Osteoblast (primary cell): ENCODE data around the gene NOL7. TPM values are rescaled to one million over a fixed set of nuclear protein-coding genes. Genes with fewer than 3 reads are reported as not detected.

Experiments
- DNase-seq: peaks from one replicate; pipeline ENCODE4 v3.0.0; 2011; ENCODE audit warnings: low spot score, mixed read lengths; ENCODE audit not compliant: insufficient read length; ENCODE audit errors: missing footprints
- H2AFZ ChIP-seq: 2 replicates; pipeline ENCODE4 v1.6.0; 2011; ENCODE audit warnings: mild to moderate bottlenecking, low read length
- H3K27ac ChIP-seq: 2 replicates; pipeline ENCODE4 v1.5.1; 2011; ENCODE audit warnings: mild to moderate bottlenecking, low read depth, low read length, moderate library complexity
- H3K27me3 ChIP-seq: 2 replicates; pipeline ENCODE4 v1.6.0; 2012; ENCODE audit warnings: mild to moderate bottlenecking, control low read depth, inconsistent platforms, low read length, moderate library complexity; ENCODE audit not compliant: insufficient read depth
- H3K36me3 ChIP-seq: 2 replicates; pipeline ENCODE4 v1.5.1; 2011; ENCODE audit warnings: mild to moderate bottlenecking, low read length, control low read depth, moderate library complexity; ENCODE audit not compliant: insufficient read depth
- H3K4me1 ChIP-seq: 2 replicates; pipeline ENCODE4 v1.5.1; 2011; ENCODE audit warnings: mild to moderate bottlenecking, low read length, control low read depth, moderate library complexity; ENCODE audit not compliant: insufficient read depth
- H3K4me2 ChIP-seq: 2 replicates; pipeline ENCODE4 v1.6.0; 2011; ENCODE audit warnings: mild to moderate bottlenecking, low read length; ENCODE audit not compliant: insufficient read depth
- H3K4me3 ChIP-seq: fragments of 200-600 bp; sonication (generic); 3 replicates; pipeline ENCODE4 v1.5.1; 2012; ENCODE audit warnings: mild to moderate bottlenecking, low read length, inconsistent platforms; ENCODE audit not compliant: insufficient read depth
- H3K79me2 ChIP-seq: 2 replicates; pipeline ENCODE4 v1.6.0; 2012; ENCODE audit warnings: mild to moderate bottlenecking, low read length, control low read depth, inconsistent platforms; ENCODE audit not compliant: insufficient read depth
- H3K9me3 ChIP-seq: 2 replicates; pipeline ENCODE4 v1.5.1; 2011; ENCODE audit warnings: low read depth, low read length, control low read depth
- H4K20me1 ChIP-seq: 2 replicates; pipeline ENCODE4 v1.6.0; 2012; ENCODE audit warnings: mild to moderate bottlenecking, low read length, control low read depth; ENCODE audit not compliant: insufficient read depth
- total RNA-seq: library from RNA; depleted of rRNA; stranded (reverse); fragments of >200 nt; gene quantifications from 2 replicates; pipeline ENCODE4 v1.2.3, GENCODE V29; 2012
- TF ChIP-seq, protein P1 (sequence below): IDR thresholded peaks from 2 replicates; pipeline ENCODE4 v1.5.1; 2011; ENCODE audit warnings: mild to moderate bottlenecking, low read depth, low read length, moderate library complexity; ENCODE audit errors: extremely low read depth

The NOL7 gene
- total RNA-seq, 1 donor = 44.9 TPM

DNA sequence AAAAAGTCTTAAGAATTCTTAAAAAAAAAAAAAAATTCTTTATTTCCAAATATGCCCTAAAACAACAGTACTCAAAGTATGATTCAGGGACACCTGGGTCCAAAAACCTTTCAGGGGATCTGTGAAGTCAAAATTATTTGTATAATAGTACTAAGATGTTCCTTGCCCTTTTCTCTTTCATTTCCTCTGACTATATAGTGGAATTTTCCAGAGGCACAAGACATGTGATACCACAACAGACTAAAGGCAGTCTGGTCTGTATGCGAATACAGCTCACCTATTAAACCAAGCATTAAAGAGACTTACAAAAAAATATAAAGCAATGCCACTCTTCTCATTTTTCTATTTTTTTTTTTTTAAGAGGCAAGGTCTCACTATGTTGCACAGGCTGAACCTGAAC lies 15.4 kb downstream of the NOL7 start:
- Histone ChIP-seq H3K9me3 (no peaks in the 10 kb centered on the region), H3K27ac (no peak overlapping the region), H3K4me3 (no peak overlapping the region), H4K20me1 (no peaks in the 10 kb centered on the region), H3K36me3 (peaks cover 36% of the 10 kb centered on the region), H3K27me3 (no peaks in the 10 kb centered on the region), H2AFZ (no peak overlapping the region), H3K4me2 (no peak overlapping the region), H3K4me1 (no peaks in the 10 kb centered on the region), H3K79me2 (peaks cover 8% of the 10 kb centered on the region)
- TF ChIP-seq, protein P1, sequence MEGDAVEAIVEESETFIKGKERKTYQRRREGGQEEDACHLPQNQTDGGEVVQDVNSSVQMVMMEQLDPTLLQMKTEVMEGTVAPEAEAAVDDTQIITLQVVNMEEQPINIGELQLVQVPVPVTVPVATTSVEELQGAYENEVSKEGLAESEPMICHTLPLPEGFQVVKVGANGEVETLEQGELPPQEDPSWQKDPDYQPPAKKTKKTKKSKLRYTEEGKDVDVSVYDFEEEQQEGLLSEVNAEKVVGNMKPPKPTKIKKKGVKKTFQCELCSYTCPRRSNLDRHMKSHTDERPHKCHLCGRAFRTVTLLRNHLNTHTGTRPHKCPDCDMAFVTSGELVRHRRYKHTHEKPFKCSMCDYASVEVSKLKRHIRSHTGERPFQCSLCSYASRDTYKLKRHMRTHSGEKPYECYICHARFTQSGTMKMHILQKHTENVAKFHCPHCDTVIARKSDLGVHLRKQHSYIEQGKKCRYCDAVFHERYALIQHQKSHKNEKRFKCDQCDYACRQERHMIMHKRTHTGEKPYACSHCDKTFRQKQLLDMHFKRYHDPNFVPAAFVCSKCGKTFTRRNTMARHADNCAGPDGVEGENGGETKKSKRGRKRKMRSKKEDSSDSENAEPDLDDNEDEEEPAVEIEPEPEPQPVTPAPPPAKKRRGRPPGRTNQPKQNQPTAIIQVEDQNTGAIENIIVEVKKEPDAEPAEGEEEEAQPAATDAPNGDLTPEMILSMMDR = no peak
- no peak for DNase-seq

DNA sequence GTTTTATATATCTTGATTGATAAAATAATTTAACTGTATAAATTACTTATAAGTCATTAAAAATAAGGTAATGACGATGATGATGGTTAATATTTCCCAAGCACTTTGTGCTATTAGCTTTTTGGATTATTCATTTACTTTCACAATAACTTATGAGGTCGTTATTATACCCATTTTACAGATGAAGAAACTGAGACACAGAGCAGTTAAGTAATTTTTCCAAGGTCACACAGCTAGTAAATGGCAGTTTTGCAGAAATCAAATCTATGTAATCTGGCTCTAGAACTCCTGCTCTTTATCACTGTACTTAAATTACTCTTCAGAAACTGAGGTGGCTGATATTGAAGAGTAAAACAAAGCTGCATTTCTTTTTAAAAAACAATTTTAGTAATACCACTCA lies 18.2 kb downstream of the NOL7 start:
- peaks cover 34% of the 10 kb centered on the region for H3K36me3 ChIP-seq
- H2AFZ ChIP-seq = no peak overlapping the region
- H3K27ac ChIP-seq = no peak overlapping the region
- H3K4me2 ChIP-seq = no peak overlapping the region
- H3K27me3 ChIP-seq = no peaks in the 10 kb centered on the region
- no peak overlapping the region for H3K4me3 ChIP-seq
- H3K4me1 ChIP-seq = no peaks in the 10 kb centered on the region
- no peaks in the 10 kb centered on the region for H4K20me1 ChIP-seq
- TF ChIP-seq, protein P1 = no peak
- H3K9me3 ChIP-seq = no peaks in the 10 kb centered on the region
- peaks cover 4% of the 10 kb centered on the region for H3K79me2 ChIP-seq
- DNase-seq = no peak

DNA sequence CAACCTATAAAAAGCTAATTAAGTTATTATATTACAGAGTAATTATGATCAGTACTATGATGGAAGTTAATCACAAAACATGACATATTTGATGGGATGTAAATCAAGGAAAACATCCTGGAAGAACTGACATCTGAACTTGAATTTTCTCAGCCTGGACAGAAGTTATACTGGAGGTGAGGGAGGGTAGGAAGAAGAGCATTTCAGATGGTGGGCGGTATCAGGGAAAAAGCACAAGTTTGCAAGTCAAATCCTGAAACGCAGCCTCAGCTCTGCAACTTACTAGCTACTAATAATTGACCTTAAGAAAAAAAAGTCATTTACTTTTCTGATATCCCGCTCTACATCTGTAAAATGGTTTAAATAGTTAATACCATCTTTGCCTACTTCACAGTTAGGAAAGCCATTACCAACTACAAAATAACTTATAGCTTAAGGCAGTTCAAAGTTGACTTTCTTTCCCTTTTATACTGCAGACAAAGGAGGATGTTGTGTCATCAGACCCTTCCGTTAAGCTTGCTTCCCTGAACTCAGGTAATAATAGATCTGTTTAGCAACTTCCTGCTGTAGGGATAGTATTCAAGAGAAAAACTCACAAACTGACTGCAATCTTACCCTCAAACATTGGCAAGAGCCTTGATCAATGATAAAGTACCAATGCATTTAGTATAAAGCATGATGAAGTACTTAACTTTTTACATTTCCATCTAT lies 21.0 kb downstream of the NOL7 start:
- Histone ChIP-seq H3K79me2 (no peaks in the 10 kb centered on the region), H3K27ac (no peak overlapping the region), H3K36me3 (peaks cover 44% of the 10 kb centered on the region)

DNA sequence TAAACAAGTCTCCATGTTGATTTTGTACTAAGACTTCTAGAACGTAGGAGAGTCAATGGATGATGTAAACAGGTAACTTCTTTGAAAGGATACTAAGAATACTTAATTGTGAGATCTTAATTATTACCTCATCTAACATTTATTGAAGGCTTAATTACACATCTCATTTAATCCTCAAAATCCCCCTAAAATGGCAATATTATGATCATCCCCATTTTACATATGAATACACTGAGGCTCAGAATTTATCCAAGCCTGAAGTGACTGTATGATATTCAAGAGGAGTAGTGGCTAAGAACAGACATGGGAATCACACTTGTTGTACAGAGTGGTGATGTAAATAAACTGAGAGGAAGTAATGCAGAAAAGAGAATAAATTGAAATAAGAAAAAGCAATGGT lies 22.9 kb downstream of the NOL7 start:
- no peaks in the 10 kb centered on the region for H4K20me1 ChIP-seq
- no peak overlapping the region for H3K27ac ChIP-seq
- H3K36me3 ChIP-seq = peaks cover 30% of the 10 kb centered on the region
- no peaks in the 10 kb centered on the region for H3K79me2 ChIP-seq
- no peaks in the 10 kb centered on the region for H3K27me3 ChIP-seq
- no peak for DNase-seq
- TF ChIP-seq, protein P1 = no peak
- no peak overlapping the region for H3K4me3 ChIP-seq
- no peak overlapping the region for H3K4me2 ChIP-seq
- H3K4me1 ChIP-seq = peaks cover 3% of the 10 kb centered on the region
- H3K9me3 ChIP-seq = no peaks in the 10 kb centered on the region
- H2AFZ ChIP-seq = no peak overlapping the region

More for the DNA sequence above, 21.0 kb downstream of the NOL7 start:
- Histone ChIP-seq H3K9me3 (no peaks in the 10 kb centered on the region), H3K4me1 (no peaks in the 10 kb centered on the region), H4K20me1 (no peaks in the 10 kb centered on the region), H3K27me3 (no peaks in the 10 kb centered on the region), H2AFZ (no peak overlapping the region), H3K4me2 (no peak overlapping the region), H3K4me3 (no peak overlapping the region)
- TF ChIP-seq, protein P1 = no peak
- DNase-seq = no peak
